SK-N-SH (cell line): Measurements from ENCODE around the gene THADA. TPM values are rescaled to one million over a fixed set of nuclear protein-coding genes. Genes with fewer than 3 reads are reported as not detected.

Source experiments
- CTCF ChIA-PET: fragments of 300-600, 350-600 bp; formaldehyde crosslinking; extraction: SDS; loops from one replicate; lab custom pipeline; 2021; lab: Yijun Ruan, JAX
- POLR2A ChIA-PET: fragments of 350-600 bp; sonication (Branson Sonifier 250); formaldehyde crosslinking; extraction: SDS; loops from one replicate; lab custom pipeline; 2020; ENCODE audit warnings: antibody characterized with exemption, inconsistent platforms; lab: Yijun Ruan, JAX
- DNase-seq: peaks from one replicate; pipeline ENCODE4 v3.0.0; 2012
- H2AFZ ChIP-seq: fragments of 200-600 bp; sonication (generic); 2 replicates; pipeline ENCODE4 v1.8.1; 2016; ENCODE audit warnings: antibody characterized with exemption, mild to moderate bottlenecking, low read depth
- H3F3A ChIP-seq: fragments of 200-600 bp; sonication (generic); replicated peaks from 2 replicates; pipeline ENCODE3; 2016; ENCODE audit warnings: antibody characterized with exemption, mild to moderate bottlenecking; ENCODE audit not compliant: insufficient read depth
- H3K27ac ChIP-seq, 2 experiments: fragments of 200-500 bp in 1 of 2; fragments of 200-600 bp in 1 of 2; sonication (Bioruptor generic) in 1 of 2; sonication (generic), shearing (Covaris generic) in 1 of 2; 2 replicates each; pipeline versions ENCODE4 v1.5.1 to v1.6.1; 2014 to 2016; ENCODE audit warnings: low read depth in 2 of 2, inconsistent platforms in 1 of 2, low read length in 1 of 2, mild to moderate bottlenecking in 1 of 2, mixed read lengths in 1 of 2
- H3K27me3 ChIP-seq: fragments of 200-600 bp; sonication (generic), shearing (Covaris generic); 2 replicates; pipeline ENCODE4 v1.6.1; 2016; ENCODE audit warnings: mixed run types; ENCODE audit not compliant: insufficient read depth
- H3K36me3 ChIP-seq, 2 experiments: fragments of 200-500 bp in 1 of 2; fragments of 200-600 bp in 1 of 2; sonication (Bioruptor generic) in 1 of 2; sonication (generic) in 1 of 2; replicated peaks in 1 of 2; 2 replicates each; pipeline versions ENCODE3 to v1.5.1; 2014 to 2016; ENCODE audit warnings: low read length in 1 of 2, mild to moderate bottlenecking in 1 of 2; ENCODE audit not compliant: insufficient read depth in 2 of 2, control insufficient read depth in 1 of 2
- H3K4me1 ChIP-seq, 2 experiments: fragments of 200-500 bp in 1 of 2; fragments of 200-600 bp in 1 of 2; sonication (Bioruptor generic) in 1 of 2; sonication (generic), shearing (Covaris generic) in 1 of 2; 2 replicates each; pipeline versions ENCODE4 v1.5.1 to v1.6.1; 2014 to 2016; ENCODE audit warnings: low read depth in 1 of 2, low read length in 1 of 2, mixed run types in 1 of 2; ENCODE audit not compliant: insufficient read depth in 2 of 2, control insufficient read depth in 1 of 2
- H3K4me2 ChIP-seq: fragments of 200-600 bp; sonication (generic), shearing (Covaris generic); 2 replicates; pipeline ENCODE4 v1.6.1; 2017; ENCODE audit warnings: mixed run types
- H3K4me3 ChIP-seq, 2 experiments: fragments of 200-500 bp in 1 of 2; fragments of 200-600 bp in 1 of 2; sonication (Bioruptor generic) in 1 of 2; sonication (generic), shearing (Covaris generic) in 1 of 2; 2 replicates each; pipeline versions ENCODE4 v1.5.1 to v1.8.1; 2014 to 2016; ENCODE audit warnings: low read depth in 2 of 2, inconsistent platforms in 1 of 2, low read length in 1 of 2, mild to moderate bottlenecking in 1 of 2, mixed read lengths in 1 of 2, moderate library complexity in 1 of 2
- H3K79me2 ChIP-seq: fragments of 200-600 bp; sonication (generic); 2 replicates; pipeline ENCODE4 v1.8.1; 2017; ENCODE audit warnings: mild to moderate bottlenecking; ENCODE audit not compliant: insufficient read depth
- H3K9ac ChIP-seq: fragments of 200-600 bp; sonication (generic); 2 replicates; pipeline ENCODE4 v1.6.1; 2017; ENCODE audit warnings: mixed run types
- H3K9me2 ChIP-seq: fragments of 200-600 bp; sonication (generic); 2 replicates; pipeline ENCODE4 v1.6.1; 2017; ENCODE audit warnings: mixed run types
- H3K9me3 ChIP-seq: fragments of 200-600 bp; sonication (generic); 2 replicates; pipeline ENCODE4 v1.6.1; 2017; ENCODE audit warnings: mixed run types, mild to moderate bottlenecking, moderate library complexity
- H4K20me1 ChIP-seq: fragments of 200-600 bp; sonication (generic); 2 replicates; pipeline ENCODE4 v1.6.1; 2017; ENCODE audit warnings: mild to moderate bottlenecking, mixed run types; ENCODE audit not compliant: insufficient read depth
- CHD2 ChIP-seq: fragments of 150-350 bp; IDR thresholded peaks from 2 replicates; pipeline ENCODE4 v1.6.1; 2018; ENCODE audit warnings: low read length; ENCODE audit not compliant: partially characterized antibody
- EP300 ChIP-seq, 2 experiments: IDR thresholded peaks; 2 replicates each; pipeline versions ENCODE4 v1.4.0 to v1.6.1; 2012; ENCODE audit warnings: borderline replicate concordance in 1 of 2, low read depth in 1 of 2, low read length in 1 of 2
- EZH2phosphoT487 ChIP-seq: fragments of 200-600 bp; sonication (generic); IDR thresholded peaks from 2 replicates; pipeline ENCODE4 v1.6.1; 2017; ENCODE audit warnings: low read depth, mixed run types, mild to moderate bottlenecking, antibody characterized with exemption, moderate library complexity, borderline replicate concordance
- FOSL2 ChIP-seq: IDR thresholded peaks from 2 replicates; pipeline ENCODE4 v1.4.0; 2012; ENCODE audit warnings: low read depth, mild to moderate bottlenecking, moderate library complexity, borderline replicate concordance
- FOXM1 ChIP-seq: IDR thresholded peaks from 2 replicates; pipeline ENCODE4 v1.4.0; 2012; ENCODE audit warnings: low read depth, mild to moderate bottlenecking
- MAX ChIP-seq: IDR thresholded peaks from 2 replicates; pipeline ENCODE4 v1.4.0; 2012; ENCODE audit warnings: low read depth
- MEF2A ChIP-seq: IDR thresholded peaks from 2 replicates; pipeline ENCODE4 v1.4.0; 2012; ENCODE audit warnings: low read depth, borderline replicate concordance
- MXI1 ChIP-seq: IDR thresholded peaks from 2 replicates; pipeline ENCODE4 v1.6.1; 2012; ENCODE audit warnings: mild to moderate bottlenecking, low read depth, low read length, improper control_type of control experiment
- NFIC ChIP-seq: IDR thresholded peaks from 2 replicates; pipeline ENCODE4 v1.4.0; 2012; ENCODE audit warnings: borderline replicate concordance
- PBX3 ChIP-seq: IDR thresholded peaks from 2 replicates; pipeline ENCODE4; 2012
- POLR2AphosphoS5 ChIP-seq: IDR thresholded peaks from 2 replicates; pipeline ENCODE4 v1.6.1; 2012; ENCODE audit warnings: low read depth, low read length
- RAD21 ChIP-seq: IDR thresholded peaks from 2 replicates; pipeline ENCODE4 v1.6.1; 2012; ENCODE audit warnings: mild to moderate bottlenecking, low read length
- SIN3A ChIP-seq: IDR thresholded peaks from 2 replicates; pipeline ENCODE4 v1.6.1; 2012; ENCODE audit warnings: low read depth, mild to moderate bottlenecking, low read length, moderate library complexity, borderline replicate concordance
- SMC3 ChIP-seq: IDR thresholded peaks from 2 replicates; pipeline ENCODE4 v1.6.1; 2012; ENCODE audit warnings: low read depth, low read length, improper control_type of control experiment
- TAF1 ChIP-seq: IDR thresholded peaks from 2 replicates; pipeline ENCODE4 v1.6.1; 2012; ENCODE audit warnings: low read depth, mild to moderate bottlenecking, low read length, moderate library complexity, borderline replicate concordance
- TCF12 ChIP-seq: IDR thresholded peaks from 2 replicates; pipeline ENCODE4 v1.4.0; 2012
- YY1 ChIP-seq: IDR thresholded peaks from 2 replicates; pipeline ENCODE4 v1.4.0; 2012; ENCODE audit warnings: low read depth, mild to moderate bottlenecking
- ZBTB33 ChIP-seq: IDR thresholded peaks from 2 replicates; pipeline ENCODE4 v1.4.0; 2012; ENCODE audit warnings: low read depth, borderline replicate concordance
- WGBS: methylation state at CpG from one replicate; pipeline ENCODE4 v1.1.6; 2017; ENCODE audit warnings: low lambda C conversion rate; 5-methylcytosine and 5-hydroxymethylcytosine counted together
- polyA plus RNA-seq, 3 experiments: library from polyadenylated mRNA; depleted of rRNA; stranded (reverse); fragments of >200 nt; gene quantifications; 2 replicates each; pipeline ENCODE4 v1.2.3, GENCODE V29; 2012
- TF ChIP-seq, protein P1 (sequence below): fragments of 150-350 bp; IDR thresholded peaks from 2 replicates; pipeline ENCODE4 v1.6.1; 2017; ENCODE audit warnings: antibody characterized with exemption, low read length, low read depth, borderline replicate concordance
- TF ChIP-seq, protein P2 (sequence below): fragments of 200-600 bp; sonication (generic); IDR thresholded peaks from 2 replicates; pipeline ENCODE4 v1.6.1; 2017; ENCODE audit warnings: antibody characterized with exemption, mild to moderate bottlenecking, moderate library complexity

THADA gene
- polyA plus RNA-seq, 1 of the 3 experiments (the other 2 are of a cell fraction) = 25.6 TPM

GRCh38 chr2:43475137-43475846 lies 120.5 kb downstream of the THADA start:
- Histone ChIP-seq H4K20me1 (no peaks in the 10 kb centered on the region), H3K4me2 (no peak overlapping the region), H3K79me2 (no peaks in the 10 kb centered on the region), H3F3A (no peaks in the 10 kb centered on the region), H3K9ac (no peak overlapping the region), H3K27ac (no peak overlapping the region), H3K4me3 (no peak overlapping the region), H3K36me3 (peaks cover 20 to 30% of the 10 kb centered on the region in 2 experiments), H3K9me2 (no peaks in the 10 kb centered on the region), H2AFZ (no peak overlapping the region), H3K27me3 (no peaks in the 10 kb centered on the region), H3K4me1 (peaks cover 0 to 5% of the 10 kb centered on the region in 2 experiments; a peak in 1 of 4 replicates), H3K9me3 (no peaks in the 10 kb centered on the region)
- CTCF ChIA-PET = interaction anchor here (0.9 to 4.4 kb wide), 8 partner anchors 9 to 647 kb away, joined by 3 to 37 read pairs (median 6); no protein-coding TSS in a partner anchor
- TF ChIP-seq SIN3A (no peak), FOXM1 (no peak), CHD2 (no peak), FOSL2 (no peak), MXI1 (no peak), SMC3 (no peak), YY1 (no peak), TCF12 (no peak), NFIC (no peak), POLR2AphosphoS5 (no peak), MEF2A (no peak), RAD21 (no peak), EZH2phosphoT487 (no peak), EP300 (IDR thresholded peaks at IDR 0.05; ENCODE audit: borderline replicate concordance in 1 of 2, low read depth in 1 of 2, low read length in 1 of 2) (no peak), MAX (no peak), TAF1 (no peak), ZBTB33 (no peak), PBX3 (no peak)
- TF ChIP-seq, protein P1, sequence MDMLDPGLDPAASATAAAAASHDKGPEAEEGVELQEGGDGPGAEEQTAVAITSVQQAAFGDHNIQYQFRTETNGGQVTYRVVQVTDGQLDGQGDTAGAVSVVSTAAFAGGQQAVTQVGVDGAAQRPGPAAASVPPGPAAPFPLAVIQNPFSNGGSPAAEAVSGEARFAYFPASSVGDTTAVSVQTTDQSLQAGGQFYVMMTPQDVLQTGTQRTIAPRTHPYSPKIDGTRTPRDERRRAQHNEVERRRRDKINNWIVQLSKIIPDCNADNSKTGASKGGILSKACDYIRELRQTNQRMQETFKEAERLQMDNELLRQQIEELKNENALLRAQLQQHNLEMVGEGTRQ = no peak
- TF ChIP-seq, protein P2, sequence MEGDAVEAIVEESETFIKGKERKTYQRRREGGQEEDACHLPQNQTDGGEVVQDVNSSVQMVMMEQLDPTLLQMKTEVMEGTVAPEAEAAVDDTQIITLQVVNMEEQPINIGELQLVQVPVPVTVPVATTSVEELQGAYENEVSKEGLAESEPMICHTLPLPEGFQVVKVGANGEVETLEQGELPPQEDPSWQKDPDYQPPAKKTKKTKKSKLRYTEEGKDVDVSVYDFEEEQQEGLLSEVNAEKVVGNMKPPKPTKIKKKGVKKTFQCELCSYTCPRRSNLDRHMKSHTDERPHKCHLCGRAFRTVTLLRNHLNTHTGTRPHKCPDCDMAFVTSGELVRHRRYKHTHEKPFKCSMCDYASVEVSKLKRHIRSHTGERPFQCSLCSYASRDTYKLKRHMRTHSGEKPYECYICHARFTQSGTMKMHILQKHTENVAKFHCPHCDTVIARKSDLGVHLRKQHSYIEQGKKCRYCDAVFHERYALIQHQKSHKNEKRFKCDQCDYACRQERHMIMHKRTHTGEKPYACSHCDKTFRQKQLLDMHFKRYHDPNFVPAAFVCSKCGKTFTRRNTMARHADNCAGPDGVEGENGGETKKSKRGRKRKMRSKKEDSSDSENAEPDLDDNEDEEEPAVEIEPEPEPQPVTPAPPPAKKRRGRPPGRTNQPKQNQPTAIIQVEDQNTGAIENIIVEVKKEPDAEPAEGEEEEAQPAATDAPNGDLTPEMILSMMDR = no peak
- DNase-seq = no peak
- 96% methylated on average over 10 of the region's 10 CpGs for WGBS
- POLR2A ChIA-PET = no interaction called here
